ENCODE data around the gene AGPAT2.
"Not testable (repeated sequence)": the region's sequence is repeated elsewhere in the genome, so short reads cannot be mapped to it uniquely, and the experiment has no call there.

Gene AGPAT2

GRCh38 chr9:136643596-136644342, 43.5 kb downstream of the AGPAT2 start:
- Histone ChIP-seq H3K27me3 (ENCODE audit: control insufficient read depth, insufficient read depth, low read length) (no peaks in the 10 kb centered on the region), H3K4me3 (ENCODE audit: low read length) (no peak overlapping the region), H3K36me3 (ENCODE audit: control insufficient read depth, insufficient read depth, low read length) (no peaks in the 10 kb centered on the region), H3K27ac (ENCODE audit: low read length) (no peak overlapping the region), H3K4me1 (ENCODE audit: control insufficient read depth, insufficient read depth, low read length) (peaks cover 2% of the 10 kb centered on the region; the same call in 1 of the 2 replicates), H3K9me3 (ENCODE audit: control insufficient read depth, insufficient read depth, low read length) (no peaks in the 10 kb centered on the region)
- no CpG with 5 or more reads among the region's 31 CpGs for WGBS (ENCODE audit: insufficient coverage, insufficient read length)
- no peak for DNase-seq (ENCODE audit: low read depth, low spot score)

GRCh38 chr9:136642439-136642921, 44.8 kb downstream of the AGPAT2 start:
- Histone ChIP-seq H3K4me3 (ENCODE audit: low read length) (no peak overlapping the region), H3K27me3 (ENCODE audit: control insufficient read depth, insufficient read depth, low read length) (no peaks in the 10 kb centered on the region), H3K9me3 (ENCODE audit: control insufficient read depth, insufficient read depth, low read length) (no peaks in the 10 kb centered on the region), H3K27ac (ENCODE audit: low read length) (no peak overlapping the region), H3K4me1 (ENCODE audit: control insufficient read depth, insufficient read depth, low read length) (peaks cover 2% of the 10 kb centered on the region; the same call in 1 of the 2 replicates), H3K36me3 (ENCODE audit: control insufficient read depth, insufficient read depth, low read length) (no peaks in the 10 kb centered on the region)
- no CpG with 5 or more reads among the region's 7 CpGs for WGBS (ENCODE audit: insufficient coverage, insufficient read length)
- no peak for DNase-seq (ENCODE audit: low read depth, low spot score)

- DNase-seq (ENCODE audit: low read depth, low spot score) = no peak
- Histone ChIP-seq H3K4me1 (ENCODE audit: control insufficient read depth, insufficient read depth, low read length) (peaks cover 2% of the 10 kb centered on the region; the same call in 1 of the 2 replicates), H3K36me3 (ENCODE audit: control insufficient read depth, insufficient read depth, low read length) (no peaks in the 10 kb centered on the region), H3K27me3 (ENCODE audit: control insufficient read depth, insufficient read depth, low read length) (no peaks in the 10 kb centered on the region), H3K9me3 (ENCODE audit: control insufficient read depth, insufficient read depth, low read length) (no peaks in the 10 kb centered on the region), H3K27ac (ENCODE audit: low read length) (no peak overlapping the region), H3K4me3 (ENCODE audit: low read length) (no peak overlapping the region)
- WGBS (ENCODE audit: insufficient coverage, insufficient read length) = no CpG with 5 or more reads among the region's 32 CpGs
Measured at GRCh38 chr9:136640171-136641111, 46.8 kb downstream of the AGPAT2 start.

- DNase-seq (ENCODE audit: low read depth, low spot score) = no peak
- Histone ChIP-seq H3K36me3 (ENCODE audit: control insufficient read depth, insufficient read depth, low read length) (no peaks in the 10 kb centered on the region), H3K27me3 (ENCODE audit: control insufficient read depth, insufficient read depth, low read length) (no peaks in the 10 kb centered on the region), H3K4me3 (ENCODE audit: low read length) (no peak overlapping the region), H3K9me3 (ENCODE audit: control insufficient read depth, insufficient read depth, low read length) (no peaks in the 10 kb centered on the region), H3K4me1 (ENCODE audit: control insufficient read depth, insufficient read depth, low read length) (no peaks in the 10 kb centered on the region), H3K27ac (ENCODE audit: low read length) (no peak overlapping the region)
- WGBS (ENCODE audit: insufficient coverage, insufficient read length) = no CpG with 5 or more reads among the region's 11 CpGs
Measured at GRCh38 chr9:136634904-136635303, 52.4 kb downstream of the AGPAT2 start.

- not testable (repeated sequence) for H3K9me3 ChIP-seq (ENCODE audit: control insufficient read depth, insufficient read depth, low read length); H3K36me3 ChIP-seq (ENCODE audit: control insufficient read depth, insufficient read depth, low read length); H3K4me1 ChIP-seq (ENCODE audit: control insufficient read depth, insufficient read depth, low read length); H3K4me3 ChIP-seq (ENCODE audit: low read length); H3K27ac ChIP-seq (ENCODE audit: low read length); H3K27me3 ChIP-seq (ENCODE audit: control insufficient read depth, insufficient read depth, low read length); DNase-seq (ENCODE audit: low read depth, low spot score)
- WGBS (ENCODE audit: insufficient coverage, insufficient read length) = no CpG with 5 or more reads among the region's 36 CpGs
Measured at GRCh38 chr9:136632491-136633106, 54.7 kb downstream of the AGPAT2 start.

- H3K4me3 ChIP-seq (ENCODE audit: low read length) = not testable (repeated sequence)
- WGBS (ENCODE audit: insufficient coverage, insufficient read length) = no CpG with 5 or more reads among the region's 13 CpGs
Measured at GRCh38 chr9:136632072-136632471, 55.2 kb downstream of the AGPAT2 start.

GRCh38 chr9:136631038-136632000, 55.9 kb downstream of the AGPAT2 start:
- no peak overlapping the region for H3K4me3 ChIP-seq (ENCODE audit: low read length)
- H3K27ac ChIP-seq (ENCODE audit: low read length) = no peak overlapping the region
- no peaks in the 10 kb centered on the region for H3K36me3 ChIP-seq (ENCODE audit: control insufficient read depth, insufficient read depth, low read length)
- no CpG with 5 or more reads among the region's 31 CpGs for WGBS (ENCODE audit: insufficient coverage, insufficient read length)
- no peaks in the 10 kb centered on the region for H3K27me3 ChIP-seq (ENCODE audit: control insufficient read depth, insufficient read depth, low read length)
- no peaks in the 10 kb centered on the region for H3K9me3 ChIP-seq (ENCODE audit: control insufficient read depth, insufficient read depth, low read length)
- no peak for DNase-seq (ENCODE audit: low read depth, low spot score)
- H3K4me1 ChIP-seq (ENCODE audit: control insufficient read depth, insufficient read depth, low read length) = no peaks in the 10 kb centered on the region

More at GRCh38 chr9:136632072-136632471, 55.2 kb downstream of the AGPAT2 start:
- H3K36me3 ChIP-seq (ENCODE audit: control insufficient read depth, insufficient read depth, low read length); H3K27me3 ChIP-seq (ENCODE audit: control insufficient read depth, insufficient read depth, low read length); H3K4me1 ChIP-seq (ENCODE audit: control insufficient read depth, insufficient read depth, low read length); DNase-seq (ENCODE audit: low read depth, low spot score); H3K27ac ChIP-seq (ENCODE audit: low read length); H3K9me3 ChIP-seq (ENCODE audit: control insufficient read depth, insufficient read depth, low read length): not testable (repeated sequence)

GRCh38 chr9:136630662-136630992, 56.6 kb downstream of the AGPAT2 start:
- Histone ChIP-seq H3K27ac (ENCODE audit: low read length) (no peak overlapping the region), H3K9me3 (ENCODE audit: control insufficient read depth, insufficient read depth, low read length) (no peaks in the 10 kb centered on the region), H3K4me3 (ENCODE audit: low read length) (no peak overlapping the region), H3K27me3 (ENCODE audit: control insufficient read depth, insufficient read depth, low read length) (no peaks in the 10 kb centered on the region), H3K36me3 (ENCODE audit: control insufficient read depth, insufficient read depth, low read length) (no peaks in the 10 kb centered on the region), H3K4me1 (ENCODE audit: control insufficient read depth, insufficient read depth, low read length) (no peaks in the 10 kb centered on the region)
- no peak for DNase-seq (ENCODE audit: low read depth, low spot score)
- WGBS (ENCODE audit: insufficient coverage, insufficient read length) = no CpG with 5 or more reads among the region's 12 CpGs

- no peak overlapping the region for H3K27ac ChIP-seq (ENCODE audit: low read length)
- no peak for DNase-seq (ENCODE audit: low read depth, low spot score)
- no peaks in the 10 kb centered on the region for H3K36me3 ChIP-seq (ENCODE audit: control insufficient read depth, insufficient read depth, low read length)
- H3K9me3 ChIP-seq (ENCODE audit: control insufficient read depth, insufficient read depth, low read length) = no peaks in the 10 kb centered on the region
- no peaks in the 10 kb centered on the region for H3K4me1 ChIP-seq (ENCODE audit: control insufficient read depth, insufficient read depth, low read length)
- no CpG with 5 or more reads among the region's 19 CpGs for WGBS (ENCODE audit: insufficient coverage, insufficient read length)
- H3K27me3 ChIP-seq (ENCODE audit: control insufficient read depth, insufficient read depth, low read length) = no peaks in the 10 kb centered on the region
- H3K4me3 ChIP-seq (ENCODE audit: low read length) = no peak overlapping the region
Measured at GRCh38 chr9:136629879-136630661, 57.2 kb downstream of the AGPAT2 start.

Measured in iPS DF 6.9 (cell line).